Mononuclear cell (primary cell): Measurements from ENCODE around the gene PGBD5. TPM values are rescaled to one million over a fixed set of nuclear protein-coding genes. Genes with fewer than 3 reads are reported as not detected.

Experiments
- H3K27me3 ChIP-seq: 2 replicates; pipeline ENCODE4 v1.6.0; 2011; ENCODE audit warnings: low read length, control low read depth; ENCODE audit not compliant: insufficient read depth
- H3K4me1 ChIP-seq: 2 replicates; pipeline ENCODE4 v1.5.1; 2011; ENCODE audit warnings: mild to moderate bottlenecking, low read length, control low read depth; ENCODE audit not compliant: insufficient read depth
- H3K4me3 ChIP-seq: 2 replicates; pipeline ENCODE4 v1.5.1; 2011; ENCODE audit warnings: mild to moderate bottlenecking, low read length, moderate library complexity
- H3K9me3 ChIP-seq: 2 replicates; pipeline ENCODE4 v1.5.1; 2011; ENCODE audit warnings: low read depth, mild to moderate bottlenecking, control low read depth, low read length
- total RNA-seq: library from RNA; depleted of rRNA; stranded (reverse); fragments of >200 nt; gene quantifications from one replicate; pipeline ENCODE4 v1.2.3, GENCODE V29; 2012

Gene PGBD5
- total RNA-seq, 1 donor, result under 0.01 TPM

DNA sequence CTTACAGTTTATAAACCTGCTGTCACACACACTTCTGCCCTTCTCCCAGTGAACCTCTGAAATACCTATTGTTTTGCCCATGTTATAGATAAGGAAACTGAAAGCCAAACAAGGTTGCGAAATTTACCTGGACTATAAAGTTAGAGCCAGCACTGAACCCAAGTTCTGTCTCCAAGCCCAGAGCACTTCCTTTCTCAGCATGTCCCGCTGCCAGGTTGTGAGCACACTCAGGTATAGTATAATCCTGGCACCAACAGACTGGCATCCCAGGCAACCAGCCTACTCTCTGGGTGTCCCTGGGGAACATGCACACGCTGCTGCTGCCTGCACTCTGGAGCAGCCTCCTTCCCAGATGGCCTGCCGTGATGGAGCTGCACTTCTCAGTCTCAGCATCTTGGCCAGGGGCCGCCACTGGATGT lies 45.1 kb downstream of the PGBD5 start:
- H3K9me3 ChIP-seq, result no peaks in the 10 kb centered on the region
- H3K4me3 ChIP-seq, result no peak overlapping the region
- no peaks in the 10 kb centered on the region for H3K27me3 ChIP-seq
- H3K4me1 ChIP-seq, result no peaks in the 10 kb centered on the region

DNA sequence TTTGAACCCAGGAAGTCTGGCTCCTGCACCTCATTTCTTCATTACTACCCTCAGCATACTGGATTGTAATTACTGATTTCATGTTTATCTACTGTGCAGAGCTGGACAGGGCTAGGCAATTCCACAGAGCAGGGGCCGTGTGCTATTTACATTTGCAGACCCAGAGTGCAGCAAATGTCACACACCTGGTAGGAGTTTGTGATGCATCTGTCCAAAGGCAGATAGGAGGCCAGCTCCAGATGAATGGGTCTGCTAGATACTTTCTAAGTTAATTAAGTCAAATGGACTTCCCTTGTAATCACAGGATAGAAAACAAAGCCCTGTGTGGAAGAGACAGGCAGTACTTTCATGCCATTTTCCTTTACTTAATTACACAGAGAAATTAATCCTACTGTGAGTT lies 46.2 kb downstream of the PGBD5 start:
- Histone ChIP-seq H3K9me3 (no peaks in the 10 kb centered on the region), H3K4me1 (no peaks in the 10 kb centered on the region), H3K4me3 (no peak overlapping the region), H3K27me3 (no peaks in the 10 kb centered on the region)

DNA sequence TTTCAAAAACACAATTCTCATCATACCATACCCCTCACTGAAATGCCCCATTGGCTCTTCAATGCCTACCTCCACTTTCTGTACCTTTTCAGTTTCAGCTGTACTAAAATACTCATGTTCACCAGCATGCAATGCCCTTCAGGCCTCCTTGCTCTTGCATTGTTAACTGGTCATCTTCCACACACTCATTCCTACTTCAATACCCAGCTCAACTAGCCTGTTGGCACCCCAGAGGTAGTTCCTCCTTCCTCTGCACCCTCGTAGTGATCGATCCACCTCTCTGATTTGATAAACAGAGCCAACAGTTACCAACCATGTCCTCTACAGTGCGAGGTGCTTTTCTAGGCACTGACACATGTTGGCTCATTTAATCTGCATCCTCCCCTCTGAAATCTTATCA lies 46.7 kb downstream of the PGBD5 start:
- Histone ChIP-seq H3K4me1 (no peaks in the 10 kb centered on the region), H3K27me3 (no peaks in the 10 kb centered on the region), H3K9me3 (no peaks in the 10 kb centered on the region), H3K4me3 (no peak overlapping the region)

DNA sequence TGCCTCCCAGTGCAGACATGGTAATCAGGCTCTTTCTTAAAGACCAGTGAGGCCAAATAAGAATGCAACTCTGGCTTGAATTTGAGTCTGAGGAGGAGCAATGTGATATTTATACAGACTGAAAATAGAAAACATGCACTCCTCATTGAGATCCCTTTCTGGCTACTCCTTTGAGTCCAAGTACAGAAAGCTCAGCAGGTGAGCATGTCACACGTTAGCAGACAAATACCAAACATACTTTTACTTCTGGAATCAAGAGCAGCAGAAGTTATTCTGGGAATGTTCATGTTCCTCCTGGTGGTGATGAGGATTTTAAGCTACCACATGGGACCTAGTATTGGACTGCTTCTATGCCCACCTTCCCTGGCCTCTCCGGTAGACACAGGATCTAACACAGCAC lies 48.3 kb downstream of the PGBD5 start:
- Histone ChIP-seq H3K27me3 (no peaks in the 10 kb centered on the region), H3K4me1 (no peaks in the 10 kb centered on the region), H3K9me3 (no peaks in the 10 kb centered on the region), H3K4me3 (no peak overlapping the region)

DNA sequence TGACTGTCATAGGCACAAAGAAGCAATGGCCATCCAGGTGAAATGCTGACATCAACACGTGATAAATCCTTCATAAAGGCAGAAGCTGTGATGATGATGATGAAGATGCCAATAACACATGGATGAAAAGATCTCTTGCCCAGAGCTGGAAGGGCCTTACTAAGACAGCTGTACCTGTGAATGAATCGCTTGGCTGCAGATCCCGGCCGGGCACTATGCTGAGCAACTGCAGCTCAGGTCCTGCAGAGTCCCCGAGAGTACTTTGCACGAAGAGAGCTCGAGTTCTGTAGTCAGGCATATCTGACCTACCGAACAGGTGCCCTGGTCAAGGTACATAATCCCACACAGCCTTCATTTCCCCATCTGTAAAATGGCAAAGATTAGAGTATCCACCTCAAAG lies 48.8 kb downstream of the PGBD5 start:
- Histone ChIP-seq H3K4me1 (no peaks in the 10 kb centered on the region), H3K4me3 (no peak overlapping the region), H3K9me3 (no peaks in the 10 kb centered on the region)

DNA sequence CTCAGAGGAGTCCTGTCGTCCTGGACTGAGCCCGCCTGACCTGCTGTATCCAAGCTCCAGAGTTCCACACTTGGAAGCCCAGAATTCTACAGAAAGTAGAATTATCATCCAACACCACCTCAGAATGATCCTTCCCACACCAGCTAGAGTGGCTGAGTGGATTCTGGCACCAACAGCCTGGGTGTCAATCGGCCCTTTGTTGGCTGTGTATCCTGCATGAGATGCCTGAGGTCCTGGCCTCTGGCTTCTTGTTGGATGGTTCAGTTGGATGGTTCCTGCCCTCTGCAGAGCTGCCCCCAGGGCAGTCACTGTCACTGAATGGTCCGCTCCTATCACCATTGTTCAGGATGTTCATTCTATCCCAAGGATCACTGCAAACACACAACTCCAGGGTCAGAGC lies 49.8 kb downstream of the PGBD5 start:
- no peaks in the 10 kb centered on the region for H3K9me3 ChIP-seq
- no peaks in the 10 kb centered on the region for H3K27me3 ChIP-seq
- no peak overlapping the region for H3K4me3 ChIP-seq
- no peaks in the 10 kb centered on the region for H3K4me1 ChIP-seq

More for the DNA sequence above, 48.8 kb downstream of the PGBD5 start:
- H3K27me3 ChIP-seq, result no peaks in the 10 kb centered on the region

DNA sequence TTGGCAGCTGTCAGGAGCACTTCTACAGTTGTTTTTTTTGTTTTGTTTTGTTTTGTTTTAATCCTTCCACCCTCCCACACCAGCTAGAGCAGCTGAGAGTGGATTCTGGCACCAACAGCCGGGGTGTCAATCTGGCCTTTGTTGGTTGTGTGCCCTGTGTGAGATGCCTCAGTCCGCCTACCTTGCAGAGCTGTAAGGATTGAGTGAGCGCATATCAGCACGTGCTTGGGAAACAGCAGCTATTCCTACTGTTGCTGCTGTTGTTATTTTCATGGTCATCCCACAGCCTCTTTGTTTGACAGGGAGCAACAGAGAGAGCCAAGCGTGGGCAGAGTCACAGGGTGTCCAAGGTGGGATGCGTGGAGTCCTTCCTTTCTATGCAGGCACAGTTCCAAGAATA lies 50.4 kb downstream of the PGBD5 start:
- no peaks in the 10 kb centered on the region for H3K27me3 ChIP-seq
- no peak overlapping the region for H3K4me3 ChIP-seq
- H3K4me1 ChIP-seq, result no peaks in the 10 kb centered on the region
- H3K9me3 ChIP-seq, result no peaks in the 10 kb centered on the region

DNA sequence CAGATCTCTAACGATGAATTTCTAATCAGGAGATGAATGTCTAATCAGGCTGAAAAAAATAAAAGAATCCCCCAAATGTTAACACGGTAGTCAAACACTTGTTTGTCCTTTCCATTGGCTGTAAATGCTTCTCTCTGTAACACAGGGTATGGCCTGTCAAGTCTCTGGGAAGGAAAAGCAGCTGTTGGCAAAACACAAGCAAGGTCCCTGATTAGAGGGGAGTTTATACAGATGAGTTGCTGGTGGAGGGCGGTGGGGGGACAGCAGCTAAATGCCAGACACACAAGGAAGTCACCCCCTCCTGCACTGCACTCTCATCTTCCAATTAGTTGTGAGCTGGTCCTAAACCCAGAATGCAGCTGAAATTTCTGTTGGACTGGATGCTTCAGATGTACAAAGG lies 51.0 kb downstream of the PGBD5 start:
- Histone ChIP-seq H3K9me3 (no peaks in the 10 kb centered on the region), H3K4me3 (no peak overlapping the region)

DNA sequence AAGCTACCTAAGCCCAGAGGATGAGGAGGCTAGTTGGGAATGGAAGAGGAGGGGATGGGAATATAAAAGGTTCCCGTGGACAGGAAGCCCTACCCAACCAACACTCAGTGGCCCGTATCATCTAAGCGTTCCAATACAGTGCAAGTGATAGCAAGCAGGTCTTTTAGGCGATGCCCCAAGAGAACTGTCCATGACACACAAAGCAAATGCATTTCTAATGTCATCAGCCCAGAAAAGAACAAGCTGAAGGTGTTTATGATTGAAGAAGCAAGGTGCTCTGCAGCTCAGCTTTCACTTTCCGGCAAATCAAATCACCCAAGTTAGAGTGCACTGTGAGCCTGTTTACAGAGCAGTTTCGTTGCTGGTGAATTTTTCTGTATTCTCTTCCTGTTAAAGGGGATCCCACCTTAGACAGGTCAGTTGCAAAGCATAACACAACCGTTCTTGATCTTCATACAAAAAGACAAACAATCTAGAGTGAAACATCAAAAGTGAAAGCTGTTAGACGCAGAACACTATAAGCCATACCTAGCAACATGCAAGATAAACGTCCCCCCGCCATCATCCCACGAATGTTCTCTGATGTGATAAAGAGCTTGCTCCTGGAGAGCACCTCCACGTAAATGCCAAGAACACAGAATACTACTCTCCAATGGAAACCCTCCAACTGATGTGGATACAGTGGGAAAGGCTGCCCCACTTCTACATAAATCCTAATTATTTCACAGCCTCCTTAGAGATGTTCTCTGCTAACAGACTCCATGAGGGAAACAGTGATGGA lies 54.0 kb downstream of the PGBD5 start:
- Histone ChIP-seq H3K27me3 (no peaks in the 10 kb centered on the region), H3K9me3 (no peaks in the 10 kb centered on the region), H3K4me1 (no peaks in the 10 kb centered on the region), H3K4me3 (no peak overlapping the region)

More for the DNA sequence above, 51.0 kb downstream of the PGBD5 start:
- H3K27me3 ChIP-seq, result no peaks in the 10 kb centered on the region
- H3K4me1 ChIP-seq, result no peaks in the 10 kb centered on the region

DNA sequence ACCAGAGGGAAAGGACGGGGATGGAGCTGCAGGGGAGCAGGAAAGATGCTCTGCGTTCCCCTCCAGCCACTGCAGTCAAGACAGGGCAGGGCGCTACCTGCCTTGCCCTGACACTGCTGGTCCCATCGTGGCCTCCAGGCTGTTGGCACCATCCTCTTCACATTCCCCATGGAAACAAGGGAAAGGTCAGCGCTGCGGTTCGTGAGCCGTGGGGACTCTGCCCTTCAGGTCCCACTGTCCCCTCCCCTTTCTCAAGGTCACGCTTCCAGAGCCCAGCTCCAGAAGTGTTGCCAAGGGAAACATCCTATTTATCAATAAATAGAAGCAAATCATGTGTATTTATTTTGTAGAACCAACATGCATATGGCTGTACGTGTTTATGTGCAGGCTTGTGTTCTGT lies 56.0 kb downstream of the PGBD5 start:
- Histone ChIP-seq H3K4me3 (no peak overlapping the region), H3K9me3 (no peaks in the 10 kb centered on the region), H3K4me1 (no peaks in the 10 kb centered on the region), H3K27me3 (no peaks in the 10 kb centered on the region)

DNA sequence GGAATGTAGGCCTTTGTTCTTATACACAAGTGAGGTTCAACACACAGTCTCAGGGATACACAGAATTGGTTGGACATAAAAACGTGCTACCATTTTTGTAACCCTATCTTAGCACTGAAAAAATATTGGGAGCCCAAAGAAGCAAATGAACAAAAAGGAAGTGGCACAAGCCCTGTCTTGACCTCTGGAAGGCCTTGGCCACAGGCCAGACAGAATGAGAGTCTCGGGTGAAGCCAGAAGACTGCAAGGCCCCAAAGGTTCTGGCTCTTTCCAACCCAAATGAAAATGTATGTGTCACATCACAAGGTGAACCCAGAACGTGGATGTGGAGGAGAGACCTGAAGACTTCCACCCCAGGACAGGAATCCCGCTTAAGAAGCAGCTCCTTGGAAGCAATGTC lies 57.3 kb downstream of the PGBD5 start:
- no peaks in the 10 kb centered on the region for H3K9me3 ChIP-seq
- no peak overlapping the region for H3K4me3 ChIP-seq
- H3K4me1 ChIP-seq, result no peaks in the 10 kb centered on the region
- no peaks in the 10 kb centered on the region for H3K27me3 ChIP-seq

DNA sequence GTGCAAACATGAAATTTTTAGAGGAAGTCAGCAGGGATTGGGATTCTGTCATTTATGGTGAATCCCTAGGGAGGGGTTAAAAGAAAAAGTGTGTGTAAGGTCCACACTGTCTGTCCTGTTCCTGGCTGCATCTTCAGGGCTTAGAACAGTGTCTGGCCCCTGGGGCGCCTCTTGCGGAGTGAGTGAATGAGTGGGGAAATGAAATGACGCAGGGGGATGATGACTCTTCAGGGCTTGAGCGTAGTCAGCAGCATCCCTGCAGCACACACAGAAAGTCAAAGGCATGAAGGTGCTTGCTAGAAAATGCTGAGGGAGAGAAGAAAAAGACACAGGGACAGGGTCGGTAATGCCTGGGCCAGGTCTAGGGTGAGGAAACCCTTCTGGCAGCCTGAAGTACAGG lies 57.8 kb downstream of the PGBD5 start:
- no peaks in the 10 kb centered on the region for H3K27me3 ChIP-seq
- H3K4me3 ChIP-seq, result no peak overlapping the region
- no peaks in the 10 kb centered on the region for H3K9me3 ChIP-seq
- no peaks in the 10 kb centered on the region for H3K4me1 ChIP-seq

DNA sequence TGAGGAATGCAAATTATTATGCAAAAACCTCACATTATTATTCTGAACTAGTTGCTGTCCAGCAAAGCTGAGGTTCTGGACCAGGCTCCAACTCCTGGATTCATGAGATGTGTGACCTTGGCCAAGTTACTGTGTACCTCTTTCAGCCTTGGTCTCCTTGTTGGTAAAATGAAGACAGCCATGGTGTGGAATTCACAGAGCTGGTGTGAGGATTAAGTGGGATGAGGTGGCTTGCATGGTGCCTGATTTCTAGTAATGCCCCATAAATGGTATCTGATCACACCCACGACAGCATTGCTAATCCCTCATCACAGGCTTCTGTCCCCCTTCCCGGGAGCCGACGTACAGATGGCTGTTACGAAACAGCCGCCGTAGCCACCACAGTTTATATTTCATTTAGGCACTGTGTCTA lies 59.6 kb downstream of the PGBD5 start:
- Histone ChIP-seq H3K4me1 (no peaks in the 10 kb centered on the region), H3K9me3 (no peaks in the 10 kb centered on the region), H3K4me3 (no peak overlapping the region), H3K27me3 (no peaks in the 10 kb centered on the region)

DNA sequence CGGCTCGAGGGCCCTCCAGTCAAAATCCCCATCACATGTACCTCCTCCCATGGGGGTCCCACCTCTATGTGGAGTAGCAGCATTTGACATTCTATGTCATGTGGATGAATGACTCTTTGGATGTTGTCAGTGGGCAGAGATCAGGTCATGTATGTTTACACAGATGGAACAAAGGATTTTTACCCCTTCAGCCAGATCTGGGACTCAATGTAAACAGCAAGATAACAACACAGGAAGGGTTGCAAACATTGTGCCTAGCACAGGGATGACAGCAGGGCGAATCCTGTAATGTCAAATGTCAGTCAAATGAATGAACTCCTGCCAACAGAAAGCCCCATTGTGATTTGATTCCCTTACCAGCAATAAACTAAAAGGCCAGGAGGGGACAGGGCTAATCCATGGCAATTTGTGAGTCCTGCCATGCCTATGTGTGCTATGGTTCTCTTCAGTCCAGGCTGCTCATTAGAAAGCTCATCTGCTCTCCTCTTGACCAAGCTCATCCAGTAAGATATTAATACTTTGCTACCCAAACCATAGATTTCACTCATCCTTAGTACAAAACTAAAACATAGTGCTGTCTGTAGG lies 60.3 kb downstream of the PGBD5 start:
- Histone ChIP-seq H3K4me3 (no peak overlapping the region), H3K27me3 (no peaks in the 10 kb centered on the region), H3K9me3 (no peaks in the 10 kb centered on the region), H3K4me1 (no peaks in the 10 kb centered on the region)

DNA sequence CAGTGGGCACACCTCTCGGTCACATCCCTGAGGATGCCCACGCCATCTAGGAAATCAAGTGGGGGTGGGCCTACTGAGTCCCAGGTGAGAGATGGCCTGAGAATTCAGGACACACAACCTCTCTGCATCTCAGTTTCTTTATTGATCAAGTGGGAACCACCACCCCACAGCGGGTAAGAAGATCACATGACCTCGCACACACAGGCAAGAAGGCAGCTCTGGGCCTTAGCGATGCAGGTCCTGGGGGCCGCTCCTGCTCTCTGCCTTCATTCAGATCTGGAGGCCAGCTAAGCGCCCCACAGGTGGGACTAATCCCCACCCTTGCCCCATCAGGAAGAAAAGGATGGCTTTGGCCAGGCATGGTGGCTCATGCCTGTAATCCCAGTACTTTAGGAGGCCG lies 63.2 kb downstream of the PGBD5 start:
- no peaks in the 10 kb centered on the region for H3K9me3 ChIP-seq
- no peaks in the 10 kb centered on the region for H3K4me1 ChIP-seq
- no peak overlapping the region for H3K4me3 ChIP-seq
- no peaks in the 10 kb centered on the region for H3K27me3 ChIP-seq

DNA sequence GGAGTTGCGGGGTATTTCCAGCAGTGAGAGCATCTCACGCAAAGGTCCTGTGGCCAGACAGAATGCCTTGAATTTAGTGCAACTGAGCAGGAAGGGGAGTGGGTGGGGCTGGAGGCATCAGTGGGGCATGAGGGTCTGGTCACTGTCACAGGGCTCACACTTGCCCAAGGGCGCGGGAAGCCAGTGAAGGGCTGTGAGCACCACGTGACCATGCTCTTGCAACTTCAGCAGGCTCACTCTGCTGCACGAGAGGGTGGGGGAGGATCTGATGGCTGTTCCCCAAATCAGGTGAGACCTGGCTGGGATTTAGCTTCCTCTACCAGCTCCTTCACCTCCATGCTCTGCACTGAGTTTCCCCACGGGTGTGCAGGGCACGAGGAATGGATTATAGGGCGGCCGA lies 64.2 kb downstream of the PGBD5 start:
- H3K9me3 ChIP-seq, result no peaks in the 10 kb centered on the region
- H3K4me3 ChIP-seq, result no peak overlapping the region
- H3K27me3 ChIP-seq, result no peaks in the 10 kb centered on the region
- H3K4me1 ChIP-seq, result no peaks in the 10 kb centered on the region
